ENCODE measurements around the gene QPCT.

GRCh38 chr2:37324786-37325624 lies 19.4 kb upstream of the QPCT start, which contains the start of gene PRKD3:
- TF ChIP-seq, protein P1, sequence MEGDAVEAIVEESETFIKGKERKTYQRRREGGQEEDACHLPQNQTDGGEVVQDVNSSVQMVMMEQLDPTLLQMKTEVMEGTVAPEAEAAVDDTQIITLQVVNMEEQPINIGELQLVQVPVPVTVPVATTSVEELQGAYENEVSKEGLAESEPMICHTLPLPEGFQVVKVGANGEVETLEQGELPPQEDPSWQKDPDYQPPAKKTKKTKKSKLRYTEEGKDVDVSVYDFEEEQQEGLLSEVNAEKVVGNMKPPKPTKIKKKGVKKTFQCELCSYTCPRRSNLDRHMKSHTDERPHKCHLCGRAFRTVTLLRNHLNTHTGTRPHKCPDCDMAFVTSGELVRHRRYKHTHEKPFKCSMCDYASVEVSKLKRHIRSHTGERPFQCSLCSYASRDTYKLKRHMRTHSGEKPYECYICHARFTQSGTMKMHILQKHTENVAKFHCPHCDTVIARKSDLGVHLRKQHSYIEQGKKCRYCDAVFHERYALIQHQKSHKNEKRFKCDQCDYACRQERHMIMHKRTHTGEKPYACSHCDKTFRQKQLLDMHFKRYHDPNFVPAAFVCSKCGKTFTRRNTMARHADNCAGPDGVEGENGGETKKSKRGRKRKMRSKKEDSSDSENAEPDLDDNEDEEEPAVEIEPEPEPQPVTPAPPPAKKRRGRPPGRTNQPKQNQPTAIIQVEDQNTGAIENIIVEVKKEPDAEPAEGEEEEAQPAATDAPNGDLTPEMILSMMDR (conservative IDR thresholded peaks at IDR 0.05; ENCODE audit: low read depth, low read length): no peak
- TF ChIP-seq EZH2 (IDR thresholded peaks at IDR 0.05; ENCODE audit: borderline replicate concordance, low read depth, low read length, poor library complexity, severe bottlenecking): no peak

Measured in A673 (cell line).